ENCODE measurements around the gene MB21D2.
"Not testable (repeated sequence)": the region's sequence is repeated elsewhere in the genome, so short reads cannot be mapped to it uniquely, and the experiment has no call there.

MB21D2 gene

GRCh38 chr3:192858849-192859585, 58.6 kb downstream of the MB21D2 start:
- DNase-seq, result no peak

DNA sequence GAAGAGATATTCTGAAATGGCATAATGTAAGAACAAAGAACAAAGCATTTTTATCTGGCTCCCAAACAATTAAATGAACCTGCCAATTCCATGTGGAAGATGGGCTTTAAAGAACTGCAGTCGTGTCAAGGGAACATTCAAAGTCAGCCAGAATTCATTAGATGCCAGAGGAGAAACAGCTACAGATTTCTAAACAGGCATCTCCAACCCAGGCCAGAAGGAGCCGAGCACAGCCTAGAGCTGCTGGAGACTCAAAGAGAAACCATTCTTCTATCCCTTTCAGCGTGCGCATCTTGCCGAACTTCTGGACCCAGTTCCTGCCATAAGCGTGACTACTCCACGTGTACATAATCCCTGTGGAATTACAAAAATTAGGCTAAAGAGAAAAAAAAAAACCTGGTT, 60.4 kb downstream of the MB21D2 start:
- no peak for DNase-seq

- DNase-seq, result peak; percentile 62
Observed at GRCh38 chr3:192855434-192855833, 62.2 kb downstream of the MB21D2 start.

GRCh38 chr3:192851821-192852372, 65.8 kb downstream of the MB21D2 start:
- DNase-seq, result peak; percentile 27

GRCh38 chr3:192850451-192850981, 67.1 kb downstream of the MB21D2 start:
- DNase-seq, result peak; percentile 84

DNA sequence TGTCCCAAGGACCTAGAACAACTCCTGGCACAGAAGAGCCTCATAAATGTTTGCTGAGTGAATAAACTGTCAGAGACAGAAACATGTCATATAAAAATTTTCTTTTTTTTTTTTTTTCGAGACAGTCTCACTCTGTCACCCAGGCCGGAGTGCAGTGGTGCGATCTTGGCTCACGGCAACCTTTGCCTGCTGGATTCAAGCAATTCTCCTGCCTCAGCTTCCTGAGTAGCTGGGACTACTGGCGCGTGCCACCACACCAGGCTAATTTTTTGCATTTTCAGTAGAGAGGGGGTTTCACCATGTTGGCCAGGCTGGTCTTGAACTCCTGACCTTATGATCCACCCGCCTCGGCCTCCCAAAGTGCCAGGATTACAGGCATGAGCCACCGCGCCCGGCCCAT, 67.8 kb downstream of the MB21D2 start:
- DNase-seq, result not testable (repeated sequence)

DNA sequence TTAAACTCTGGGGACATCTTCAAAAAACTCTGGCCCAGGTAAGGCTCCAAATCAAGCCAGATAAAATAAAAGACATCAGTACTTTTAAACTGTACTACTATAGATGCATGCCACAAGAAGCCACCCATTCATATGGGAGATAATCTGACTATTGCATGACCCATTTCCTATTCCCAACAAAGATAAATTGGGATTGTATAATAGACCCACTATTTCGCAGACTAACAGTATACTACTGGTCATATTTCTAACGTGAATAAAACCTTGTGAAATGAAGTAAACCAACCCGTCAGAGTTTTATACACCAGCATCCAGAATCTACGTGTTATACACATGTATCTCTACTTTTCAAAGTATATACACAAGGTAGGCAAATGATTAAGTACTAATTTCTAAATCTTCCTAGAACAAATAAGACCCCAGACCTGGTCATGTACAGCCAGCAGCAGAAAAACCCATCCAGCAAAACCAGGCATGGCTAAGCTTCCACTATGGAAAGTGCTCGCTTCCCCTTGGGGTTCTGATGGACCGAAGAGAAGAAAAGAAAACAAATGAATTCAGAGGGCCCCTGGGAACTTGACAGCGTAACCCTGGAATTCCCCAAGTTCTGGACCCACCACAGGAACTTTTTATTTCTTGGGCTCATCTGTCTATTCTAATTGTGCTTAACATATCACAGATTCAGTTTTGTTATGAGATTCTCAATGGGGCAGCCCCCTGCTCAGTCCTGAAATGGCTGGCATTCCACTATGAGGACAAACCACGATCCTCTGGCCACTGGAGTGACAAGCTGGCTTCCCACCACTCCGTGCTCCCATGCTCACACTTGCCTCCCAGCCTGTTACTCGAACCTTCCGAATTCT, 69.1 kb downstream of the MB21D2 start:
- DNase-seq, result peak; percentile 17

DNA sequence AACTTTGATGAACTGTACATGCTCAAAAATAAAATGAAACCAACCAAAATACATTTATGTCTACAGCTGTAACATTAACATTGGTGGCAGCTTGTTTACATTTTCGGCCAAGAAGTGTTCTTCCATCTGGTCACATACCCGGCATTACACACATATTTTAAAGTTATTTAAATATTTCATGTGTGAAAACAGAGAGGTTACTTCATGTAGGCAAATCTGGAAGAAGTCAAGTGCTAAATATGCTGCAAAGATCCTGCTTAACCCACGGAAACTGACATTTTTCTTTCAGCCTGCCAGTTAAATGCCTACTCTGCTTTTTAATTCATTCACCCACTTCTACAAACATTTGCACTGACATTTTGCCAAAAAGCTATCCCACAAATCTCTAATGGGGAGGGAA, 69.7 kb downstream of the MB21D2 start:
- no peak for DNase-seq

- DNase-seq, result no peak
Observed at GRCh38 chr3:192845526-192845855, 72.2 kb downstream of the MB21D2 start.

GRCh38 chr3:192844836-192845525, 72.7 kb downstream of the MB21D2 start:
- no peak for DNase-seq

DNA sequence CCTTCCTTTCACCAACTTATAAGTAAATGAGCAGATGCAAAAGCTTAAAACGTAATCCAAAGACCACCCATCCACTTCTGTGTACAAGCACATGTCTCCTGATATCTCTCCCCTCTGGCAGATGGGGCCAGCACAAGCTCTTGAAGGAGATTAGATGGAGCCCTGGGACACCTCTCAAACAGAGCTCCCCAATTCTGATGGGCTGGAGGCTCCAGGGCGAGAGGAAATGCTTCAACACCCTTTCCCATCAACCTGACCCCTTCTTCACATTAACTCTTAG, 73.2 kb downstream of the MB21D2 start:
- DNase-seq, result no peak

GRCh38 chr3:192843723-192844485, 73.8 kb downstream of the MB21D2 start:
- DNase-seq, result no peak

- DNase-seq, result no peak
Observed at GRCh38 chr3:192843119-192843518, 74.5 kb downstream of the MB21D2 start.

GRCh38 chr3:192842711-192843110, 74.9 kb downstream of the MB21D2 start:
- no peak for DNase-seq

GRCh38 chr3:192842138-192842537, 75.5 kb downstream of the MB21D2 start:
- DNase-seq, result no peak

- DNase-seq, result no peak
Observed at GRCh38 chr3:192841428-192841827, 76.2 kb downstream of the MB21D2 start.

GRCh38 chr3:192840143-192840836, 77.4 kb downstream of the MB21D2 start:
- DNase-seq, result no peak

- DNase-seq, result no peak
Observed at GRCh38 chr3:192835818-192836815, 81.5 kb downstream of the MB21D2 start.

GRCh38 chr3:192834428-192834827, 83.2 kb downstream of the MB21D2 start:
- no peak for DNase-seq

DNA sequence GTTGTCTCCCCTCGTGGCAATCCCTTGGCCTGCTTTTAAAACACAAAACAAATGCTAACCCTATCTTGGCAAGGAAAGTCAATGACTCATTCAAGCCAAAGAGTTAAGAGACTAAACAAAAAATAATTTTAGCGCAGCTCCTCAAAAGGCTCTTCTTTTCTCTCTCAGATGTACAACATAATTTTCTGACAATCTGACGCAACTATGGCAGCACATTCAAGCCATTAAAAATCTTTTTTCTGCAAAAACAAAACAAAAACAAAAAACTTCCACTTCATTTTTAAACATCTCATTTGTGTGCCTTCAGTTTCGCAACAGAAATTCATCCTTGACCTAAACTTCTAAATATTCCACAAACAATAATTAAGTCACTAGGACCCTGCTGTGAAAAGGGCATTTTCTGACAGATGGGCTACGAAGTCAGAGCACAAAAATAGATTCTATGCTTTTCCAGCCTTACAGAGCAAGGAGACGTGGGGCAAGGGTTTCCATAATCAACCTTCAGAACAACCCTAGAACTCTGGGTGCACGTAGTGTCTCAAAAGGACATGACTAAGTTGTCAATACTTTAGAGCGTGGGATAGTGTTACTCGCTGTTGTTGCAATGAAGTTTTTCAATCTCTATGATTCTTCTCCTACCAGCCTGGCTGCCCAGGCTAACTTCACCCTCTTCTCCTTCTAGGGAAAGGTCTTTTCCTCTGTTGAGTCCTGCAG, 84.3 kb downstream of the MB21D2 start:
- no peak for DNase-seq
